Endothelial cell of umbilical vein (primary cell): ENCODE results near the gene KSR1.

Experiments
- CTCF ChIP-seq, 2 donors: IDR thresholded peaks; 1 replicate in 1 of 2; 2 replicates in 1 of 2; pipeline ENCODE4 v1.5.1; 2011; ENCODE audit warnings: low read length in 2 of 2, mild to moderate bottlenecking in 2 of 2, moderate library complexity in 2 of 2, control low read depth in 1 of 2, inconsistent platforms in 1 of 2, low read depth in 1 of 2; ENCODE audit not compliant: insufficient read depth in 1 of 2; ENCODE audit errors: extremely low read depth in 1 of 2
- EZH2 ChIP-seq: IDR thresholded peaks from 2 replicates; pipeline ENCODE4 v1.6.1; 2012; ENCODE audit warnings: borderline replicate concordance, low read depth, mild to moderate bottlenecking, moderate library complexity, low read length, inconsistent platforms; ENCODE audit not compliant: severe bottlenecking
- FOS ChIP-seq: IDR thresholded peaks from 2 replicates; pipeline ENCODE4 v1.6.1; 2011; ENCODE audit warnings: mild to moderate bottlenecking, low read length, moderate library complexity, borderline replicate concordance; ENCODE audit not compliant: insufficient read depth
- JUN ChIP-seq: IDR thresholded peaks from 2 replicates; pipeline ENCODE4 v1.6.1; 2011; ENCODE audit warnings: borderline replicate concordance, low read depth; ENCODE audit not compliant: insufficient read length, insufficient read depth
- MYC ChIP-seq: IDR thresholded peaks from one replicate; pipeline ENCODE4 v1.6.1; 2011; ENCODE audit warnings: mild to moderate bottlenecking, low read depth, low read length
- POLR2A ChIP-seq: IDR thresholded peaks from 2 replicates; pipeline ENCODE4 v1.6.1; 2012; ENCODE audit warnings: low read depth, mild to moderate bottlenecking, control low read depth, low read length
- POLR2AphosphoS5 ChIP-seq: IDR thresholded peaks from 2 replicates; pipeline ENCODE4 v1.6.1; 2012; ENCODE audit warnings: low read depth, mild to moderate bottlenecking, control low read depth, low read length, moderate library complexity; ENCODE audit not compliant: insufficient read depth
- TF ChIP-seq, protein P1 (sequence below): IDR thresholded peaks from 2 replicates; pipeline ENCODE4 v1.6.1; 2011; ENCODE audit not compliant: insufficient read depth, insufficient read length

GRCh38 chr17:27415120-27415795, 41.0 kb upstream of the KSR1 start:
- TF ChIP-seq CTCF (IDR thresholded peaks at IDR 0.05; ENCODE audit: extremely low read depth in 1 of 2, insufficient read depth in 1 of 2, low read depth in 1 of 2, low read length in 2 of 2) (no peak), EZH2 (no peak), POLR2A (no peak), FOS (no peak), POLR2AphosphoS5 (no peak), MYC (no peak), JUN (no peak)
- TF ChIP-seq, protein P1, sequence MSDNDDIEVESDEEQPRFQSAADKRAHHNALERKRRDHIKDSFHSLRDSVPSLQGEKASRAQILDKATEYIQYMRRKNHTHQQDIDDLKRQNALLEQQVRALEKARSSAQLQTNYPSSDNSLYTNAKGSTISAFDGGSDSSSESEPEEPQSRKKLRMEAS = no peak
